KMS-11 (cell line): Measurements from ENCODE around the gene FBXL17.

Source experiments
- H2AFZ ChIP-seq: fragments of 200-600 bp; sonication (generic); 2 replicates; pipeline ENCODE4 v1.6.1; 2016; ENCODE audit warnings: antibody characterized with exemption, mixed run types, low read depth
- H3K27ac ChIP-seq: fragments of 200-600 bp; sonication (generic); 2 replicates; pipeline ENCODE4 v1.6.1; 2016; ENCODE audit warnings: mild to moderate bottlenecking, mixed run types
- H3K27me3 ChIP-seq: fragments of 200-600 bp; sonication (generic); 2 replicates; pipeline ENCODE4 v1.6.1; 2017; ENCODE audit warnings: mild to moderate bottlenecking, low read depth, mixed run types, moderate library complexity; ENCODE audit not compliant: insufficient read depth
- H3K36me3 ChIP-seq: fragments of 200-600 bp; sonication (generic); 2 replicates; pipeline ENCODE4 v1.6.1; 2017; ENCODE audit warnings: mild to moderate bottlenecking, mixed run types; ENCODE audit not compliant: insufficient read depth
- H3K4me1 ChIP-seq: fragments of 200-600 bp; sonication (generic); 2 replicates; pipeline ENCODE4 v1.6.1; 2016; ENCODE audit warnings: mild to moderate bottlenecking, low read depth, mixed run types; ENCODE audit not compliant: poor library complexity, severe bottlenecking
- H3K4me2 ChIP-seq: fragments of 200-600 bp; sonication (generic); 2 replicates; pipeline ENCODE4 v1.7.0; 2016; ENCODE audit warnings: mild to moderate bottlenecking, mixed run types
- H3K4me3 ChIP-seq: fragments of 200-600 bp; sonication (generic); IDR thresholded peaks from 2 replicates; pipeline ENCODE4 v1.6.1; 2017; ENCODE audit warnings: low read depth, low read length, mixed read lengths; ENCODE audit not compliant: insufficient read depth
- H3K79me2 ChIP-seq: fragments of 200-600 bp; sonication (generic); 2 replicates; pipeline ENCODE4 v1.6.1; 2016; ENCODE audit warnings: low read depth, mixed run types; ENCODE audit not compliant: insufficient read depth
- H3K9ac ChIP-seq: fragments of 200-600 bp; sonication (generic); 2 replicates; pipeline ENCODE4 v1.6.1; 2016; ENCODE audit warnings: mild to moderate bottlenecking, mixed run types
- H4K20me1 ChIP-seq: fragments of 200-600 bp; sonication (generic); 2 replicates; pipeline ENCODE4 v1.6.1; 2016; ENCODE audit warnings: mild to moderate bottlenecking, mixed run types; ENCODE audit not compliant: insufficient read depth
- TF ChIP-seq, protein P1 (sequence below): fragments of 200-600 bp; sonication (generic); conservative IDR thresholded peaks from 2 replicates; pipeline ENCODE4 v1.6.1; 2017; ENCODE audit warnings: low read depth, mild to moderate bottlenecking, antibody characterized with exemption, low read length, moderate library complexity, mixed read lengths

The FBXL17 gene

DNA sequence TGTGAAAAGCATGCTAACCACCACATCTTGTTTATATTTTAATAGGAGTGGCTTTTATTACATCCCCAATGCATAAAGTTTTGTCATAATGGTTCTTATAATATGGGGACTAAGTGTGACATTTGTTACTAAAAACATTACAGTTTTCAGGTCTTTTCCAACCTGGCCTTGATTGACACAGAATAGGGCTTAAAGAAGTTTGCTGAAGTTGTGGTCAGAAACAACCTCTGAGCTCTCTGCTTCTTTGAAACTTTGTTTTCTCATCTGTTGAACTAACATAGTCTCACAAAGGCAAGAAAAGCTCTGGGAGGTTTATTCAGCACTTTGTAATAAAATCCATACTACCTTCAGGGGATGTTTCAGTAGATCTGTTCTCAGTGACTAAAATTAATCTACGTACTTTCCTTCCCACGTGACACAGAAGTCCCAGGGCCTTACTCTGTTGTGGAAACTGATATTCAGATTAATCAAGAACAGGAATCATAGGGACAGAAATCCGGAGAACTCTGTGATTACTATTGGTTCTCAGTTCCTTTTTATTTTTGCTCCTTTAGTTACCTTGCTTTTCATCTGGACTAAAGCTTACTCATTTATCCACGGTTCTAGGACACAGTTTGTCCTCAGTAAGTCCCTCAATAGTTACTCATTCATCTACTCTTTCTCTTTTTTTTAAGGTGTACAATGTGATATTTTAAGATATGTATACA lies 422.2 kb downstream of the FBXL17 start:
- no peak overlapping the region for H3K9ac ChIP-seq
- H3K4me2 ChIP-seq = no peak overlapping the region
- H3K36me3 ChIP-seq = no peaks in the 10 kb centered on the region
- no peaks in the 10 kb centered on the region for H3K27me3 ChIP-seq
- H3K4me1 ChIP-seq = no peaks in the 10 kb centered on the region
- H3K4me3 ChIP-seq = no peak overlapping the region
- no peaks in the 10 kb centered on the region for H3K79me2 ChIP-seq
- H3K27ac ChIP-seq = no peak overlapping the region
- H2AFZ ChIP-seq = no peak overlapping the region
- H4K20me1 ChIP-seq = no peaks in the 10 kb centered on the region
- TF ChIP-seq, protein P1, sequence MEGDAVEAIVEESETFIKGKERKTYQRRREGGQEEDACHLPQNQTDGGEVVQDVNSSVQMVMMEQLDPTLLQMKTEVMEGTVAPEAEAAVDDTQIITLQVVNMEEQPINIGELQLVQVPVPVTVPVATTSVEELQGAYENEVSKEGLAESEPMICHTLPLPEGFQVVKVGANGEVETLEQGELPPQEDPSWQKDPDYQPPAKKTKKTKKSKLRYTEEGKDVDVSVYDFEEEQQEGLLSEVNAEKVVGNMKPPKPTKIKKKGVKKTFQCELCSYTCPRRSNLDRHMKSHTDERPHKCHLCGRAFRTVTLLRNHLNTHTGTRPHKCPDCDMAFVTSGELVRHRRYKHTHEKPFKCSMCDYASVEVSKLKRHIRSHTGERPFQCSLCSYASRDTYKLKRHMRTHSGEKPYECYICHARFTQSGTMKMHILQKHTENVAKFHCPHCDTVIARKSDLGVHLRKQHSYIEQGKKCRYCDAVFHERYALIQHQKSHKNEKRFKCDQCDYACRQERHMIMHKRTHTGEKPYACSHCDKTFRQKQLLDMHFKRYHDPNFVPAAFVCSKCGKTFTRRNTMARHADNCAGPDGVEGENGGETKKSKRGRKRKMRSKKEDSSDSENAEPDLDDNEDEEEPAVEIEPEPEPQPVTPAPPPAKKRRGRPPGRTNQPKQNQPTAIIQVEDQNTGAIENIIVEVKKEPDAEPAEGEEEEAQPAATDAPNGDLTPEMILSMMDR = no peak

GRCh38 chr5:107958861-107959260 lies 423.0 kb downstream of the FBXL17 start:
- H3K4me1 ChIP-seq = no peaks in the 10 kb centered on the region
- no peak overlapping the region for H3K27ac ChIP-seq
- TF ChIP-seq, protein P1 = no peak
- no peak overlapping the region for H2AFZ ChIP-seq
- H4K20me1 ChIP-seq = no peaks in the 10 kb centered on the region
- H3K9ac ChIP-seq = no peak overlapping the region
- no peak overlapping the region for H3K4me3 ChIP-seq
- no peaks in the 10 kb centered on the region for H3K79me2 ChIP-seq
- H3K4me2 ChIP-seq = no peak overlapping the region
- H3K36me3 ChIP-seq = no peaks in the 10 kb centered on the region
- no peaks in the 10 kb centered on the region for H3K27me3 ChIP-seq

- H3K36me3 ChIP-seq = no peaks in the 10 kb centered on the region
These were observed 423.5 kb downstream of the FBXL17 start for GRCh38 chr5:107958432-107958831.

GRCh38 chr5:107957051-107957450 lies 424.8 kb downstream of the FBXL17 start:
- Histone ChIP-seq H3K27ac (no peak overlapping the region), H3K4me1 (no peaks in the 10 kb centered on the region), H2AFZ (no peak overlapping the region), H4K20me1 (no peaks in the 10 kb centered on the region), H3K27me3 (no peaks in the 10 kb centered on the region), H3K9ac (no peak overlapping the region), H3K4me3 (no peak overlapping the region), H3K79me2 (no peaks in the 10 kb centered on the region), H3K36me3 (no peaks in the 10 kb centered on the region), H3K4me2 (no peak overlapping the region)
- TF ChIP-seq, protein P1 = no peak

More at GRCh38 chr5:107958432-107958831, 423.5 kb downstream of the FBXL17 start:
- Histone ChIP-seq H3K9ac (no peak overlapping the region), H3K4me1 (no peaks in the 10 kb centered on the region), H3K4me2 (no peak overlapping the region), H3K79me2 (no peaks in the 10 kb centered on the region), H2AFZ (no peak overlapping the region), H3K27ac (no peak overlapping the region), H3K27me3 (no peaks in the 10 kb centered on the region), H3K4me3 (no peak overlapping the region), H4K20me1 (no peaks in the 10 kb centered on the region)
- TF ChIP-seq, protein P1 = no peak
